ACC112 (cell line): ENCODE results near the gene ZFYVE9.
"Not testable (repeated sequence)": the region's sequence is repeated elsewhere in the genome, so short reads cannot be mapped to it uniquely, and the experiment has no call there.

Experiments
- H2AFZ ChIP-seq: fragments of 200-600 bp; sonication (generic); one replicate; pipeline ENCODE4 v1.6.0; 2017; ENCODE audit warnings: antibody characterized with exemption, low read length; ENCODE audit not compliant: unreplicated experiment
- H3K27ac ChIP-seq: fragments of 200-600 bp; sonication (generic); 2 replicates; pipeline ENCODE4 v1.5.1; 2014; ENCODE audit warnings: low read depth, mild to moderate bottlenecking, antibody characterized with exemption, low read length, moderate library complexity
- H3K27me3 ChIP-seq: fragments of 200-600 bp; sonication (generic); 2 replicates; pipeline ENCODE4 v1.6.1; 2014; ENCODE audit warnings: mild to moderate bottlenecking, antibody characterized with exemption, low read length, moderate library complexity, mixed read lengths; ENCODE audit not compliant: insufficient read depth
- H3K36me3 ChIP-seq: fragments of 200-600 bp; sonication (generic); 2 replicates; pipeline ENCODE4 v1.6.1; 2016; ENCODE audit warnings: mild to moderate bottlenecking, antibody characterized with exemption, low read length, moderate library complexity, mixed read lengths; ENCODE audit not compliant: insufficient read depth
- H3K4me1 ChIP-seq: fragments of 200-600 bp; sonication (generic); one replicate; pipeline ENCODE4 v1.6.1; 2016; ENCODE audit warnings: low read length, mixed read lengths; ENCODE audit not compliant: insufficient read depth, unreplicated experiment, control insufficient read depth
- H3K4me3 ChIP-seq: fragments of 200-600 bp; sonication (generic); 2 replicates; pipeline ENCODE4 v1.5.1; 2014; ENCODE audit warnings: mild to moderate bottlenecking, low read depth, low read length
- H3K79me2 ChIP-seq: fragments of 200-600 bp; sonication (generic); one replicate; pipeline ENCODE4 v1.6.0; 2016; ENCODE audit warnings: low read length; ENCODE audit not compliant: control insufficient read depth, unreplicated experiment, insufficient read depth

Gene ZFYVE9

GRCh38 chr1:52141513-52142219, at the start of gene ZFYVE9:
Gene ZFYVE9 (plus strand): TSS chr1:52142089. CDS start chr1:52233207, 91,118 bp downstream.
- H3K4me3 ChIP-seq, result peak within 1 kb of the TSS; percentile 86
- peak within 1 kb of the TSS; percentile 98 for H3K27ac ChIP-seq
- H3K27me3 ChIP-seq, result no peaks in the 10 kb centered on the region
- H3K36me3 ChIP-seq, result no peaks in the 10 kb centered on the region
- peaks cover 43% of the 10 kb centered on the region for H3K79me2 ChIP-seq
- peak within 1 kb of the TSS; percentile 95 for H2AFZ ChIP-seq
- H3K4me1 ChIP-seq, result peaks cover 24% of the 10 kb centered on the region

GRCh38 chr1:52094300-52094699, 47.6 kb upstream of the ZFYVE9 start:
- H2AFZ ChIP-seq, H3K4me3 ChIP-seq, H3K27me3 ChIP-seq, H3K27ac ChIP-seq, H3K79me2 ChIP-seq, H3K4me1 ChIP-seq: not testable (repeated sequence)
- H3K36me3 ChIP-seq, result peaks cover 15% of the 10 kb centered on the region

GRCh38 chr1:52096216-52096615, 45.7 kb upstream of the ZFYVE9 start:
- H3K4me1 ChIP-seq, result no peaks in the 10 kb centered on the region
- no peak overlapping the region for H2AFZ ChIP-seq
- no peaks in the 10 kb centered on the region for H3K79me2 ChIP-seq
- H3K27ac ChIP-seq, result no peak overlapping the region
- peaks cover 4% of the 10 kb centered on the region; the same call in 1 of the 2 replicates for H3K36me3 ChIP-seq
- H3K27me3 ChIP-seq, result no peaks in the 10 kb centered on the region
- no peak overlapping the region for H3K4me3 ChIP-seq

GRCh38 chr1:52098139-52098871, 43.6 kb upstream of the ZFYVE9 start:
- Histone ChIP-seq H3K79me2 (no peaks in the 10 kb centered on the region), H3K4me3 (no peak overlapping the region), H3K27me3 (no peaks in the 10 kb centered on the region), H3K27ac (no peak overlapping the region), H3K4me1 (no peaks in the 10 kb centered on the region), H3K36me3 (no peaks in the 10 kb centered on the region), H2AFZ (no peak overlapping the region)

- Histone ChIP-seq H3K36me3 (no peaks in the 10 kb centered on the region), H3K27ac (no peak overlapping the region), H2AFZ (no peak overlapping the region), H3K79me2 (no peaks in the 10 kb centered on the region), H3K27me3 (no peaks in the 10 kb centered on the region), H3K4me3 (no peak overlapping the region), H3K4me1 (no peaks in the 10 kb centered on the region)
Measured at GRCh38 chr1:52102336-52103013, 39.4 kb upstream of the ZFYVE9 start.

GRCh38 chr1:52111492-52111891, 30.4 kb upstream of the ZFYVE9 start:
- Histone ChIP-seq H3K27ac (no peak overlapping the region), H3K4me1 (no peaks in the 10 kb centered on the region), H3K4me3 (no peak overlapping the region), H3K36me3 (no peaks in the 10 kb centered on the region), H3K27me3 (no peaks in the 10 kb centered on the region), H2AFZ (no peak overlapping the region), H3K79me2 (no peaks in the 10 kb centered on the region)

GRCh38 chr1:52112489-52112888, 29.4 kb upstream of the ZFYVE9 start:
- Histone ChIP-seq H3K4me3 (no peak overlapping the region), H2AFZ (no peak overlapping the region), H3K27ac (no peak overlapping the region), H3K36me3 (no peaks in the 10 kb centered on the region), H3K27me3 (no peaks in the 10 kb centered on the region), H3K79me2 (no peaks in the 10 kb centered on the region), H3K4me1 (no peaks in the 10 kb centered on the region)

- no peak overlapping the region for H2AFZ ChIP-seq
Measured at GRCh38 chr1:52119301-52120079, 22.4 kb upstream of the ZFYVE9 start.

GRCh38 chr1:52122384-52122783, 19.5 kb upstream of the ZFYVE9 start:
- no peaks in the 10 kb centered on the region; the same call in 1 of the 2 replicates for H3K27me3 ChIP-seq
- no peaks in the 10 kb centered on the region for H3K36me3 ChIP-seq
- H3K79me2 ChIP-seq, result no peaks in the 10 kb centered on the region
- H3K4me1 ChIP-seq, result no peaks in the 10 kb centered on the region
- H3K27ac ChIP-seq, result no peak overlapping the region
- no peak overlapping the region for H3K4me3 ChIP-seq
- H2AFZ ChIP-seq, result no peak overlapping the region

More at GRCh38 chr1:52119301-52120079, 22.4 kb upstream of the ZFYVE9 start:
- Histone ChIP-seq H3K4me1 (no peaks in the 10 kb centered on the region), H3K79me2 (no peaks in the 10 kb centered on the region), H3K27ac (no peak overlapping the region), H3K36me3 (no peaks in the 10 kb centered on the region), H3K27me3 (no peaks in the 10 kb centered on the region), H3K4me3 (no peak overlapping the region)

- Histone ChIP-seq H3K4me3 (no peak overlapping the region), H3K27me3 (no peaks in the 10 kb centered on the region; the same call in 1 of the 2 replicates), H3K4me1 (peaks cover 6% of the 10 kb centered on the region), H3K27ac (no peak overlapping the region), H3K36me3 (no peaks in the 10 kb centered on the region), H2AFZ (no peak overlapping the region), H3K79me2 (no peaks in the 10 kb centered on the region)
Measured at GRCh38 chr1:52123622-52124021, 18.3 kb upstream of the ZFYVE9 start.
